Measurements from ENCODE around the gene TMEM127.
"Not testable (repeated sequence)": the region's sequence is repeated elsewhere in the genome, so short reads cannot be mapped to it uniquely, and the experiment has no call there.

Gene TMEM127

DNA sequence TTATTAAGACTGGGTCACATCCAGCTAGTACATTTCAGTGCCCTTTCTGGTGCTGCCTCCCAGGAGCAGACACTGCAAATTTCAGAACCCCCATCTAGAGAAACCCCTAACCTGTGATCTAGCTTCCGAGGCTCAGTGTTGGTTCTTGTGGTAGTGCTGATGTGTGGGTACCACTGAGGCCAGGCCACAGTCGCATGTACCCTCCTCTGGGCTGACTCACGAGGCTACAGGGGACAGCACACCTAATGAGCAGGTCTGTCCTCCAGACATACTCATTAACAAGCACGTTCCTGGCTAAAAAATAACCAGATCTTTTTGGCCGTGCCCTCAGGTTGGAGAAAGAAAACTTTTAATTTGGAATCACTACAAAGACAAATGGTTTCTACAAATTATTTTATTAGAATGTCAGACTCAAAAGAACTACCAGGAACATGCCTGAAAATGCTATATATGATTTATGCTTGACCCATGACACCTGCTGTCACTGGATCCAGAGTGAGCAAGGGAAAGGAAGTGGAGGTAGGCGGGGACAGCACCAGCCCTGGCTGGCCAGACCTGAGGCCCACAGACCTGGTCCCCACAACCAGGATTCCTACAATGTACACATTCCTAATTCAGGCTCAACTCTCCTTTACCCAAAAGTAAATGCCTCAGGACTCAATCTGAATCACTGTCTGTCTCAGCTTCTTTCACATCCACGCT lies 8.7 kb upstream of the TMEM127 start:
- no peaks in the 10 kb centered on the region for H3K9me3 Mint-ChIP-seq
- peaks cover 8% of the 10 kb centered on the region for H3K4me1 Mint-ChIP-seq (ENCODE audit: low read depth)
- H3K4me3 Mint-ChIP-seq = no peak overlapping the region
- H3K27me3 Mint-ChIP-seq = no peaks in the 10 kb centered on the region
- peak overlapping the region; percentile 45 for H3K27ac Mint-ChIP-seq
- peaks cover 89% of the 10 kb centered on the region for H3K36me3 Mint-ChIP-seq (ENCODE audit: low read depth)

DNA sequence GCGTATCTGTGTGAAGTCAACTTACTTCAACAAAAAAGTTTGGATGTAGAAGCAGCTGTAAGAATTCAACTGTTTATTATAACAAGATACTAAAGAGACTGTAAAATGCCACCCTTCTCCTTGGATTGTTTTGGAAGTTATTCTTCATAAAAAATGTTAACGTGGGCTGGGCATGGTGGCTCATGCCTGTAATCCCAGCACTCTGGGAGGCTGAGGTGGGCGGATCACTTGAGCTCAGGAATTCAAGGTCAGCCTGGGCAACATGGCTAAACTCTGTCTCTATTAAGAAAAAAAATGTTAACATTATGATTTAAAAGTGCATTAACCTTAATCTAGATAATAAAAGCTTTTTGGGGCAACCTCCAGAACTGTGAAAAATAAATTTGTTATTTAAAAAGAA lies 8.0 kb upstream of the TMEM127 start:
- peaks cover 10% of the 10 kb centered on the region for H3K4me1 Mint-ChIP-seq (ENCODE audit: low read depth)
- no peak overlapping the region for H3K27ac Mint-ChIP-seq
- no peaks in the 10 kb centered on the region for H3K9me3 Mint-ChIP-seq
- no peak overlapping the region for H3K4me3 Mint-ChIP-seq
- peaks cover 89% of the 10 kb centered on the region for H3K36me3 Mint-ChIP-seq (ENCODE audit: low read depth)
- H3K27me3 Mint-ChIP-seq = no peaks in the 10 kb centered on the region

DNA sequence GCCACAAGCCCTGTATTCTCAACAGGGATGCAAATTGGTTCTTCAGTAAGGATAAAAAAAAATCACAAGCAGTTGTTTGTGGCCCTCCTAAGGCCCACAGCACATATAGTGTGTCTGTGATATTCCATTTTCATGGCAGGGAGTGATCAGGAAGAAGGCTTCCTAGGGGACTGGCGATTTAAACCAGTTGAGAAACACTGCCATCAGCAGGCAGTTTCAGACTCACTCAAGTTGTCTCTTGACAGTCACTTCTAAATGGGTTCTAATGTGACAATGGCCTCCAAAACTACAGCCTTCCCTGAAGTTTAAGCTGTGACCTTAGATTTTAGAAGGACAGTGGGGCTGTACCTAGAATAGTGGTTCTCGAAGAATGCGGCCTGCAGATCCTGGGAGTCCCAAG lies 6.2 kb upstream of the TMEM127 start:
- peak overlapping the region; percentile 49 for H3K27ac Mint-ChIP-seq

GRCh38 chr2:96267159-96267971 lies 1.6 kb upstream of the TMEM127 start:
- Mint-ChIP-seq H3K9me3 (no peaks in the 10 kb centered on the region), H3K36me3 (ENCODE audit: low read depth) (peaks cover 62% of the 10 kb centered on the region), H3K27ac (peak overlapping the region; percentile 98), H3K4me3 (peak overlapping the region; percentile 99), H3K4me1 (ENCODE audit: low read depth) (peaks cover 43% of the 10 kb centered on the region), H3K27me3 (no peaks in the 10 kb centered on the region)

More for the DNA sequence above, 6.2 kb upstream of the TMEM127 start:
- peaks cover 26% of the 10 kb centered on the region for H3K4me1 Mint-ChIP-seq (ENCODE audit: low read depth)
- peaks cover 84% of the 10 kb centered on the region for H3K36me3 Mint-ChIP-seq (ENCODE audit: low read depth)
- no peak overlapping the region for H3K4me3 Mint-ChIP-seq
- no peaks in the 10 kb centered on the region for H3K9me3 Mint-ChIP-seq
- no peaks in the 10 kb centered on the region for H3K27me3 Mint-ChIP-seq

- H3K9me3 Mint-ChIP-seq = no peaks in the 10 kb centered on the region
- no peaks in the 10 kb centered on the region for H3K27me3 Mint-ChIP-seq
- peaks cover 60% of the 10 kb centered on the region for H3K4me1 Mint-ChIP-seq (ENCODE audit: low read depth)
- peaks cover 44% of the 10 kb centered on the region for H3K36me3 Mint-ChIP-seq (ENCODE audit: low read depth)
- H3K27ac Mint-ChIP-seq = peak overlapping the region; percentile 36
- peak overlapping the region; percentile 99 for H3K4me3 Mint-ChIP-seq
Observed at GRCh38 chr2:96265349-96265839, 403 bp downstream of the TMEM127 start.

GRCh38 chr2:96264656-96265348 lies 995 bp downstream of the TMEM127 start:
- Mint-ChIP-seq H3K27ac (peak overlapping the region; percentile 12), H3K27me3 (no peaks in the 10 kb centered on the region), H3K9me3 (no peaks in the 10 kb centered on the region), H3K4me1 (ENCODE audit: low read depth) (peaks cover 66% of the 10 kb centered on the region), H3K36me3 (ENCODE audit: low read depth) (peaks cover 41% of the 10 kb centered on the region), H3K4me3 (peak overlapping the region; percentile 99)

- no peaks in the 10 kb centered on the region for H3K9me3 Mint-ChIP-seq
- H3K4me1 Mint-ChIP-seq (ENCODE audit: low read depth) = peaks cover 71% of the 10 kb centered on the region
- H3K27ac Mint-ChIP-seq = no peak overlapping the region
- peak overlapping the region; percentile 99 for H3K4me3 Mint-ChIP-seq
- peaks cover 36% of the 10 kb centered on the region for H3K36me3 Mint-ChIP-seq (ENCODE audit: low read depth)
- no peaks in the 10 kb centered on the region for H3K27me3 Mint-ChIP-seq
Observed at GRCh38 chr2:96264086-96264485, 1.7 kb downstream of the TMEM127 start.

- no peaks in the 10 kb centered on the region for H3K9me3 Mint-ChIP-seq
- no peak overlapping the region for H3K4me3 Mint-ChIP-seq
- H3K27ac Mint-ChIP-seq = no peak overlapping the region
- H3K27me3 Mint-ChIP-seq = no peaks in the 10 kb centered on the region
- H3K4me1 Mint-ChIP-seq (ENCODE audit: low read depth) = peaks cover 73% of the 10 kb centered on the region
- H3K36me3 Mint-ChIP-seq (ENCODE audit: low read depth) = peaks cover 27% of the 10 kb centered on the region
Observed at GRCh38 chr2:96262306-96262705, 3.5 kb downstream of the TMEM127 start.

- H3K36me3 Mint-ChIP-seq (ENCODE audit: low read depth) = peaks cover 28% of the 10 kb centered on the region
- H3K27me3 Mint-ChIP-seq = no peaks in the 10 kb centered on the region
- no peaks in the 10 kb centered on the region for H3K9me3 Mint-ChIP-seq
- H3K4me3 Mint-ChIP-seq = no peak overlapping the region
- no peak overlapping the region for H3K27ac Mint-ChIP-seq
- peaks cover 75% of the 10 kb centered on the region for H3K4me1 Mint-ChIP-seq (ENCODE audit: low read depth)
Observed at GRCh38 chr2:96261328-96262003, 4.3 kb downstream of the TMEM127 start.

GRCh38 chr2:96260387-96261260 lies 5.2 kb downstream of the TMEM127 start:
- Mint-ChIP-seq H3K36me3 (ENCODE audit: low read depth) (peaks cover 28% of the 10 kb centered on the region), H3K4me3 (no peak overlapping the region), H3K27ac (peak overlapping the region; percentile 23), H3K4me1 (ENCODE audit: low read depth) (peaks cover 80% of the 10 kb centered on the region), H3K9me3 (no peaks in the 10 kb centered on the region), H3K27me3 (no peaks in the 10 kb centered on the region)

- Mint-ChIP-seq H3K27me3 (no peaks in the 10 kb centered on the region), H3K36me3 (ENCODE audit: low read depth) (peaks cover 31% of the 10 kb centered on the region), H3K4me1 (ENCODE audit: low read depth) (peaks cover 86% of the 10 kb centered on the region), H3K9me3 (no peaks in the 10 kb centered on the region), H3K4me3 (no peak overlapping the region), H3K27ac (peak overlapping the region; percentile 23)
Observed at GRCh38 chr2:96259497-96259921, 6.3 kb downstream of the TMEM127 start.

GRCh38 chr2:96258166-96259022 lies 7.4 kb downstream of the TMEM127 start:
- peaks cover 75% of the 10 kb centered on the region for H3K4me1 Mint-ChIP-seq (ENCODE audit: low read depth)
- H3K9me3 Mint-ChIP-seq = no peaks in the 10 kb centered on the region
- peaks cover 33% of the 10 kb centered on the region for H3K36me3 Mint-ChIP-seq (ENCODE audit: low read depth)
- H3K27me3 Mint-ChIP-seq = no peaks in the 10 kb centered on the region
- H3K4me3 Mint-ChIP-seq = no peak overlapping the region
- peak overlapping the region; percentile 45 for H3K27ac Mint-ChIP-seq

DNA sequence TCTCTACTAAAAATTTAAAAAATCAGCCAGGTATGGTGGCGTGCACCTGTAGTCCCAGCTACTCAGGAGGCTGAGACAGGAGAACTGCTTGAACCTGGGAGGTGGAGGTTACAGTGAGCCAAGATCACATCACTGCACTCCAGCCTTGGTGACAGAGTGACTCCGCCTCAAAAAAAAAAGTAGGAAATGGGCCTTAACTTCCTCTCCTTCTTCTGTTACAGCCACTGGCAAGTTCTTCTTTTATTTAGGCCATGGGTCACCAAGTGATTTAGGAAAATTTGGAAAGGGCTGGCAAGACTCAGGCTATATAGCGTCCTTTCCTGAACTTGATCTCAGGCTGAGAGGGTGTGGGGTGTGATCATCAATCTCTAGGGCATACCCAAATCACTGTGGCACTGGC lies 8.1 kb downstream of the TMEM127 start:
- H3K36me3 Mint-ChIP-seq (ENCODE audit: low read depth) = peaks cover 34% of the 10 kb centered on the region
- not testable (repeated sequence) for H3K27me3 Mint-ChIP-seq, H3K4me3 Mint-ChIP-seq, H3K9me3 Mint-ChIP-seq
- H3K4me1 Mint-ChIP-seq (ENCODE audit: low read depth) = peaks cover 72% of the 10 kb centered on the region
- peak overlapping the region; percentile 45 for H3K27ac Mint-ChIP-seq

Measured in stimulated activated naive CD8-positive, alpha-beta T cell treated with anti-CD3 and anti-CD28 coated beads, Interleukin-15, Interleukin-2, amounts not matched to agents 100 ng/mL and 50 ng/mL, for 24 hours (primary cell).